SH-SY5Y (cell line): ENCODE results near the gene STAT1.
A peak's percentile ranks its signal among the peaks of the same experiment; 100 is the strongest.

Experiments
- GATA2 ChIP-seq: IDR thresholded peaks from 2 replicates; pipeline ENCODE4 v1.6.1; 2011; ENCODE audit warnings: mild to moderate bottlenecking, low read depth, low read length
- GATA3 ChIP-seq: IDR thresholded peaks from 2 replicates; pipeline ENCODE4 v1.6.1; 2011; ENCODE audit warnings: low read depth, mild to moderate bottlenecking, low read length, moderate library complexity

GRCh38 chr2:191006997-191007783, 6.8 kb downstream of the STAT1 start:
- TF ChIP-seq GATA3 (peak; percentile 98), GATA2 (peak; percentile 83)
